Measurements from ENCODE around the gene RBPJL.

DNA sequence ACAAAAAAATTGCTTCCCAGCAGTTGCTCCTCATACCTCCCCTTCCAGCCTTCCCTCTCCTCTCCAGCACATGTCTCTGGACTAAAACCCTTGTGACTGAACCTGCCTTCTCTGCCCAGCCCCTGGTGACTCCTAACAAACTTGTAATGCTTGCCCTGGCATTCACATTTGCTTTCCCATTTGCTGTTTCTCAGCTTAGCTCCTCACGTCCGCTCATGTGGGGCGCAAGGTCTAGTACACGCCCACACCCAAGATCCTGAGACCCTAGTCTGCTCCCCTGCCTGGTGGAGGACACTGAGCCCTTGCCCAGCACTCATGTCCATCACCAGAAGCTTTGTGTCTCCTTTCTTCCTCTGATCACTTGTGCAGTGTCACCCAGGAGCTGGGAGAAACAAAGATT lies 18.3 kb upstream of the RBPJL start:
- TF ChIP-seq, protein P1, sequence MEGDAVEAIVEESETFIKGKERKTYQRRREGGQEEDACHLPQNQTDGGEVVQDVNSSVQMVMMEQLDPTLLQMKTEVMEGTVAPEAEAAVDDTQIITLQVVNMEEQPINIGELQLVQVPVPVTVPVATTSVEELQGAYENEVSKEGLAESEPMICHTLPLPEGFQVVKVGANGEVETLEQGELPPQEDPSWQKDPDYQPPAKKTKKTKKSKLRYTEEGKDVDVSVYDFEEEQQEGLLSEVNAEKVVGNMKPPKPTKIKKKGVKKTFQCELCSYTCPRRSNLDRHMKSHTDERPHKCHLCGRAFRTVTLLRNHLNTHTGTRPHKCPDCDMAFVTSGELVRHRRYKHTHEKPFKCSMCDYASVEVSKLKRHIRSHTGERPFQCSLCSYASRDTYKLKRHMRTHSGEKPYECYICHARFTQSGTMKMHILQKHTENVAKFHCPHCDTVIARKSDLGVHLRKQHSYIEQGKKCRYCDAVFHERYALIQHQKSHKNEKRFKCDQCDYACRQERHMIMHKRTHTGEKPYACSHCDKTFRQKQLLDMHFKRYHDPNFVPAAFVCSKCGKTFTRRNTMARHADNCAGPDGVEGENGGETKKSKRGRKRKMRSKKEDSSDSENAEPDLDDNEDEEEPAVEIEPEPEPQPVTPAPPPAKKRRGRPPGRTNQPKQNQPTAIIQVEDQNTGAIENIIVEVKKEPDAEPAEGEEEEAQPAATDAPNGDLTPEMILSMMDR (conservative IDR thresholded peaks at IDR 0.05; ENCODE audit: low read depth, low read length), result no peak
- TF ChIP-seq EZH2 (IDR thresholded peaks at IDR 0.05; ENCODE audit: borderline replicate concordance, low read depth, low read length, poor library complexity, severe bottlenecking), result no peak

All from A673 (cell line).